ENCODE measurements around the gene KCNIP3. TPM values are rescaled to one million over a fixed set of nuclear protein-coding genes. Genes with fewer than 3 reads are reported as not detected.

Gene KCNIP3
- total and polyA plus RNA-seq, 4 donors: 0.26 to 1.1 (median 0.62) TPM

DNA sequence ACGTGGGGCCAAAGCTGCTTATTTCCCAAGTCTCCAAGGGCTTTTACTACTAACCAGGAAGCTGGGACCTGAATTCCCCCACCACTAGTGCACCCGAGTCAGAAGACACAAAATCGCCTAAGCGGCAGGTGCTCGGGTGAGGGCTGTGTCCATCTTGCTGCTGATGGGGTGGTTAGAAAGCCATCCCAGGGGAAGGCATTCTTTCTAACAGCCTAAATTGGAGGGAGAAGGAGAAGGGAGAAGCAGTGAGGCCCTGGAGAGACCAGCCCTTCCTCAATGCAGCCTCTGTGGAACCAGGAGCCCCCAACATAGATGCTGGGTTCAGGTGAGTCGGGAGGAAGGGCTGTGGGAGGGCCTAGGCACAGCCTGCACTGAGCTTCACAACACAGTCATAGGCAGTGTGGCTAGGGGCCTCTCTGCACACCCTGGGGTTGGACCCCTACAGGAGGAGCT lies 24.8 kb upstream of the KCNIP3 start:
- no peak for DNase-seq (ENCODE audit: low spot score)
- Histone ChIP-seq H3K27ac (ENCODE audit: low read depth in 1 of 2, low read length in 2 of 2) (no peak overlapping the region), H3K4me1 (ENCODE audit: control insufficient read depth in 4 of 4, insufficient read depth in 4 of 4, low read length in 3 of 4) (peaks cover 0 to 4% (median 3%) of the 10 kb centered on the region in 4 donors), H3K27me3 (ENCODE audit: control insufficient read depth in 4 of 4, insufficient read depth in 4 of 4, low read length in 3 of 4) (no peaks in the 10 kb centered on the region), H3K9ac (ENCODE audit: low read depth in 1 of 2, low read length in 2 of 2) (no peak overlapping the region), H3K36me3 (ENCODE audit: control insufficient read depth in 4 of 4, insufficient read depth in 3 of 4, low read depth in 1 of 4, low read length in 3 of 4) (no peaks in the 10 kb centered on the region), H3K4me3 (ENCODE audit: low read depth in 1 of 3, low read length in 3 of 3) (no peak overlapping the region), H3K9me3 (ENCODE audit: control insufficient read depth in 4 of 4, low read length in 3 of 4) (no peaks in the 10 kb centered on the region)
- TF ChIP-seq, protein P1, sequence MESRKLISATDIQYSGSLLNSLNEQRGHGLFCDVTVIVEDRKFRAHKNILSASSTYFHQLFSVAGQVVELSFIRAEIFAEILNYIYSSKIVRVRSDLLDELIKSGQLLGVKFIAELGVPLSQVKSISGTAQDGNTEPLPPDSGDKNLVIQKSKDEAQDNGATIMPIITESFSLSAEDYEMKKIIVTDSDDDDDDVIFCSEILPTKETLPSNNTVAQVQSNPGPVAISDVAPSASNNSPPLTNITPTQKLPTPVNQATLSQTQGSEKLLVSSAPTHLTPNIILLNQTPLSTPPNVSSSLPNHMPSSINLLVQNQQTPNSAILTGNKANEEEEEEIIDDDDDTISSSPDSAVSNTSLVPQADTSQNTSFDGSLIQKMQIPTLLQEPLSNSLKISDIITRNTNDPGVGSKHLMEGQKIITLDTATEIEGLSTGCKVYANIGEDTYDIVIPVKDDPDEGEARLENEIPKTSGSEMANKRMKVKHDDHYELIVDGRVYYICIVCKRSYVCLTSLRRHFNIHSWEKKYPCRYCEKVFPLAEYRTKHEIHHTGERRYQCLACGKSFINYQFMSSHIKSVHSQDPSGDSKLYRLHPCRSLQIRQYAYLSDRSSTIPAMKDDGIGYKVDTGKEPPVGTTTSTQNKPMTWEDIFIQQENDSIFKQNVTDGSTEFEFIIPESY (IDR thresholded peaks at IDR 0.05): no peak
- TF ChIP-seq FOXA2 (IDR thresholded peaks at IDR 0.05) (no peak), TAF1 (conservative IDR thresholded peaks at IDR 0.05) (no peak), GABPA (IDR thresholded peaks at IDR 0.05 in 1 of 2, conservative IDR thresholded peaks at IDR 0.05 in 1 of 2) (no peak), EGR1 (IDR thresholded peaks at IDR 0.05; ENCODE audit: low read depth in 2 of 2) (no peak), HNF4G (IDR thresholded peaks at IDR 0.05) (no peak), HNF4A (conservative IDR thresholded peaks at IDR 0.05) (no peak), SP1 (IDR thresholded peaks at IDR 0.05) (no peak), MAX (IDR thresholded peaks at IDR 0.05) (no peak), RXRA (IDR thresholded peaks at IDR 0.05) (no peak)
- TF ChIP-seq, protein P2, sequence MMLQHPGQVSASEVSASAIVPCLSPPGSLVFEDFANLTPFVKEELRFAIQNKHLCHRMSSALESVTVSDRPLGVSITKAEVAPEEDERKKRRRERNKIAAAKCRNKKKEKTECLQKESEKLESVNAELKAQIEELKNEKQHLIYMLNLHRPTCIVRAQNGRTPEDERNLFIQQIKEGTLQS (IDR thresholded peaks at IDR 0.05): no peak
- WGBS: 93% methylated on average over 6 of the region's 6 CpGs

GRCh38 chr2:95272781-95273180 lies 24.4 kb upstream of the KCNIP3 start:
- WGBS: 87% methylated on average over 1 of the region's 1 CpG
- H3K36me3 ChIP-seq (ENCODE audit: control insufficient read depth in 4 of 4, insufficient read depth in 3 of 4, low read depth in 1 of 4, low read length in 3 of 4): no peaks in the 10 kb centered on the region
- no peak overlapping the region for H3K9ac ChIP-seq (ENCODE audit: low read depth in 1 of 2, low read length in 2 of 2)
- H3K27ac ChIP-seq (ENCODE audit: low read depth in 1 of 2, low read length in 2 of 2): no peak overlapping the region
- H3K27me3 ChIP-seq (ENCODE audit: control insufficient read depth in 4 of 4, insufficient read depth in 4 of 4, low read length in 3 of 4): no peaks in the 10 kb centered on the region
- TF ChIP-seq NR2F2 (IDR thresholded peaks at IDR 0.05): no peak
- TF ChIP-seq RXRA (IDR thresholded peaks at IDR 0.05): no peak
- TF ChIP-seq MAX (IDR thresholded peaks at IDR 0.05): no peak
- DNase-seq (ENCODE audit: low spot score): no peak
- H3K4me3 ChIP-seq (ENCODE audit: low read depth in 1 of 3, low read length in 3 of 3): no peak overlapping the region
- H3K9me3 ChIP-seq (ENCODE audit: control insufficient read depth in 4 of 4, low read length in 3 of 4): no peaks in the 10 kb centered on the region
- H3K4me1 ChIP-seq (ENCODE audit: control insufficient read depth in 4 of 4, insufficient read depth in 4 of 4, low read length in 3 of 4): peaks cover 0 to 4% (median 3%) of the 10 kb centered on the region in 4 donors

DNA sequence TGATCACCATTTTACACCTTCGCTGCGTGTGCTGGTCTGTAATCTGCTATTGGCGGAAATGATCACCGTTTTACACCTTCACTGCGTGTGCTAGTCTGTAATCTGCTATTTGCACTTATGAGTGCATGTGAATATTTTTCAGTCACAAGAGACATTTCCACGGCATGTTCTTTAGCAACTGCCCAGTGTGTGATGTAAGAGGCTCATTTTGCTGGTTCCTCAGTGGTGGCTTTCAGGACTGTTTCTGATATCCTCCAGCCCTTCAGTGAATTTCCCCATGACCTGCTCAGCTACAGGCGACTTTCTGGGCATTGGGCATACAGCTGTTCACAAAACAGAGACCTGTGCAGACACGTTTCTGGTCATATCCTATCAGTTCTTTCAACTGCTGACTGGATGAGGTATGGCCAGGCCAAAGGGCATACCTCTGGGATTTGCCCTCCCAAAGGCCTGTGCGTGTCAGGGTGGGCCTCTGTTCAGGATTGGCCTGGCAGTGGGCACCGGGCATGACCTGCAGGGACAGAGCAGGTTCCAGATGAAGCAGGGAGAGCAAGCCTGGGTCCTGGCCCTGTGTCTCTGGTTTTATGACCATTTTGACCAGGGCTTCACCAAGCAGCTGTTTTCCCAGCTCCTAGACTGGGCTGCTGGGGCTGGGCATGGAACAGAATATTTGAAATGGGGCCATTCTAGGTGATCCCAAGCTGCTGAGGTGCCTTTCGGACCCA lies 23.4 kb upstream of the KCNIP3 start:
- 90% methylated on average over 11 of the region's 11 CpGs for WGBS
- no peak for TF ChIP-seq NR2F2 (IDR thresholded peaks at IDR 0.05)
- TF ChIP-seq FOXA2 (IDR thresholded peaks at IDR 0.05): no peak
- TF ChIP-seq, protein P3, sequence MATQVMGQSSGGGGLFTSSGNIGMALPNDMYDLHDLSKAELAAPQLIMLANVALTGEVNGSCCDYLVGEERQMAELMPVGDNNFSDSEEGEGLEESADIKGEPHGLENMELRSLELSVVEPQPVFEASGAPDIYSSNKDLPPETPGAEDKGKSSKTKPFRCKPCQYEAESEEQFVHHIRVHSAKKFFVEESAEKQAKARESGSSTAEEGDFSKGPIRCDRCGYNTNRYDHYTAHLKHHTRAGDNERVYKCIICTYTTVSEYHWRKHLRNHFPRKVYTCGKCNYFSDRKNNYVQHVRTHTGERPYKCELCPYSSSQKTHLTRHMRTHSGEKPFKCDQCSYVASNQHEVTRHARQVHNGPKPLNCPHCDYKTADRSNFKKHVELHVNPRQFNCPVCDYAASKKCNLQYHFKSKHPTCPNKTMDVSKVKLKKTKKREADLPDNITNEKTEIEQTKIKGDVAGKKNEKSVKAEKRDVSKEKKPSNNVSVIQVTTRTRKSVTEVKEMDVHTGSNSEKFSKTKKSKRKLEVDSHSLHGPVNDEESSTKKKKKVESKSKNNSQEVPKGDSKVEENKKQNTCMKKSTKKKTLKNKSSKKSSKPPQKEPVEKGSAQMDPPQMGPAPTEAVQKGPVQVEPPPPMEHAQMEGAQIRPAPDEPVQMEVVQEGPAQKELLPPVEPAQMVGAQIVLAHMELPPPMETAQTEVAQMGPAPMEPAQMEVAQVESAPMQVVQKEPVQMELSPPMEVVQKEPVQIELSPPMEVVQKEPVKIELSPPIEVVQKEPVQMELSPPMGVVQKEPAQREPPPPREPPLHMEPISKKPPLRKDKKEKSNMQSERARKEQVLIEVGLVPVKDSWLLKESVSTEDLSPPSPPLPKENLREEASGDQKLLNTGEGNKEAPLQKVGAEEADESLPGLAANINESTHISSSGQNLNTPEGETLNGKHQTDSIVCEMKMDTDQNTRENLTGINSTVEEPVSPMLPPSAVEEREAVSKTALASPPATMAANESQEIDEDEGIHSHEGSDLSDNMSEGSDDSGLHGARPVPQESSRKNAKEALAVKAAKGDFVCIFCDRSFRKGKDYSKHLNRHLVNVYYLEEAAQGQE (IDR thresholded peaks at IDR 0.05): no peak
- TF ChIP-seq TAF1 (conservative IDR thresholded peaks at IDR 0.05): no peak
- no peak for TF ChIP-seq YY1 (IDR thresholded peaks at IDR 0.05)
- TF ChIP-seq RXRA (IDR thresholded peaks at IDR 0.05): no peak
- TF ChIP-seq RAD21 (IDR thresholded peaks at IDR 0.05): no peak
- no peak for TF ChIP-seq SP1 (IDR thresholded peaks at IDR 0.05)
- TF ChIP-seq, protein P4, sequence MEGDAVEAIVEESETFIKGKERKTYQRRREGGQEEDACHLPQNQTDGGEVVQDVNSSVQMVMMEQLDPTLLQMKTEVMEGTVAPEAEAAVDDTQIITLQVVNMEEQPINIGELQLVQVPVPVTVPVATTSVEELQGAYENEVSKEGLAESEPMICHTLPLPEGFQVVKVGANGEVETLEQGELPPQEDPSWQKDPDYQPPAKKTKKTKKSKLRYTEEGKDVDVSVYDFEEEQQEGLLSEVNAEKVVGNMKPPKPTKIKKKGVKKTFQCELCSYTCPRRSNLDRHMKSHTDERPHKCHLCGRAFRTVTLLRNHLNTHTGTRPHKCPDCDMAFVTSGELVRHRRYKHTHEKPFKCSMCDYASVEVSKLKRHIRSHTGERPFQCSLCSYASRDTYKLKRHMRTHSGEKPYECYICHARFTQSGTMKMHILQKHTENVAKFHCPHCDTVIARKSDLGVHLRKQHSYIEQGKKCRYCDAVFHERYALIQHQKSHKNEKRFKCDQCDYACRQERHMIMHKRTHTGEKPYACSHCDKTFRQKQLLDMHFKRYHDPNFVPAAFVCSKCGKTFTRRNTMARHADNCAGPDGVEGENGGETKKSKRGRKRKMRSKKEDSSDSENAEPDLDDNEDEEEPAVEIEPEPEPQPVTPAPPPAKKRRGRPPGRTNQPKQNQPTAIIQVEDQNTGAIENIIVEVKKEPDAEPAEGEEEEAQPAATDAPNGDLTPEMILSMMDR (IDR thresholded peaks at IDR 0.05; ENCODE audit: low read depth, low read length, missing input control): no peak
- TF ChIP-seq FOXA1 (IDR thresholded peaks at IDR 0.05): no peak
- no peak for TF ChIP-seq HNF4A (conservative IDR thresholded peaks at IDR 0.05)
- TF ChIP-seq, protein P2 (IDR thresholded peaks at IDR 0.05): no peak
- TF ChIP-seq EGR1 (IDR thresholded peaks at IDR 0.05; ENCODE audit: low read depth in 2 of 2): no peak

More for the DNA sequence above, 23.4 kb upstream of the KCNIP3 start:
- H3K4me3 ChIP-seq (ENCODE audit: low read depth in 1 of 3, low read length in 3 of 3): no peak overlapping the region
- no peaks in the 10 kb centered on the region for H3K36me3 ChIP-seq (ENCODE audit: control insufficient read depth in 4 of 4, insufficient read depth in 3 of 4, low read depth in 1 of 4, low read length in 3 of 4)
- no peak overlapping the region for H3K9ac ChIP-seq (ENCODE audit: low read depth in 1 of 2, low read length in 2 of 2)
- H3K27me3 ChIP-seq (ENCODE audit: control insufficient read depth in 4 of 4, insufficient read depth in 4 of 4, low read length in 3 of 4): no peaks in the 10 kb centered on the region
- H3K9me3 ChIP-seq (ENCODE audit: control insufficient read depth in 4 of 4, low read length in 3 of 4): no peaks in the 10 kb centered on the region
- H3K27ac ChIP-seq (ENCODE audit: low read depth in 1 of 2, low read length in 2 of 2): no peak overlapping the region
- no peak for DNase-seq (ENCODE audit: low spot score)
- H3K4me1 ChIP-seq (ENCODE audit: control insufficient read depth in 4 of 4, insufficient read depth in 4 of 4, low read length in 3 of 4): no peaks in the 10 kb centered on the region

Measured in liver (tissue), 9 donors.